Endothelial cell of hepatic sinusoid (primary cell): Measurements from ENCODE around the gene PEX5L.

Experiments
- in situ Hi-C: cut with HindIII; loops from 2 replicates; pipeline ENCODE4 v1.10.0; 2017; ENCODE audit warnings: low sequenced_read_pairs

PEX5L gene

GRCh38 chr3:179957264-179957845 lies 79.4 kb downstream of the PEX5L start:
- in situ Hi-C loops, result no loop called here

GRCh38 chr3:179956416-179956830 lies 80.3 kb downstream of the PEX5L start:
- in situ Hi-C loops, result no loop called here

- in situ Hi-C loops, result no loop called here
Measured at GRCh38 chr3:179955809-179956208, 80.9 kb downstream of the PEX5L start.

GRCh38 chr3:179955286-179955685 lies 81.5 kb downstream of the PEX5L start:
- in situ Hi-C loops, result no loop called here

- in situ Hi-C loops, result no loop called here
Measured at GRCh38 chr3:179953993-179954870, 82.5 kb downstream of the PEX5L start.

- in situ Hi-C loops, result no loop called here
Measured at GRCh38 chr3:179950840-179951239, 85.9 kb downstream of the PEX5L start.

- in situ Hi-C loops, result no loop called here
Measured at GRCh38 chr3:179949869-179950268, 86.9 kb downstream of the PEX5L start.

GRCh38 chr3:179949412-179949811 lies 87.3 kb downstream of the PEX5L start:
- in situ Hi-C loops, result no loop called here

- in situ Hi-C loops, result no loop called here
Measured at GRCh38 chr3:179948740-179949139, 88.0 kb downstream of the PEX5L start.

GRCh38 chr3:179945569-179945968 lies 91.2 kb downstream of the PEX5L start:
- in situ Hi-C loops, result no loop called here

- in situ Hi-C loops, result no loop called here
Measured at GRCh38 chr3:179943117-179943880, 93.4 kb downstream of the PEX5L start.

- in situ Hi-C loops, result no loop called here
Measured at GRCh38 chr3:179942553-179943075, 94.1 kb downstream of the PEX5L start.

- in situ Hi-C loops, result no loop called here
Measured at GRCh38 chr3:179935710-179936109, 101.0 kb downstream of the PEX5L start.

- in situ Hi-C loops, result no loop called here
Measured at GRCh38 chr3:179933914-179934313, 102.8 kb downstream of the PEX5L start.

GRCh38 chr3:179933080-179933479 lies 103.7 kb downstream of the PEX5L start:
- in situ Hi-C loops, result no loop called here

GRCh38 chr3:179932674-179933073 lies 104.1 kb downstream of the PEX5L start:
- in situ Hi-C loops, result no loop called here

- in situ Hi-C loops, result no loop called here
Measured at GRCh38 chr3:179929091-179929529, 107.6 kb downstream of the PEX5L start.

- in situ Hi-C loops, result no loop called here
Measured at GRCh38 chr3:179927191-179927590, 109.5 kb downstream of the PEX5L start.

GRCh38 chr3:179921951-179922350 lies 114.8 kb downstream of the PEX5L start:
- in situ Hi-C loops, result no loop called here

GRCh38 chr3:179921500-179921899 lies 115.2 kb downstream of the PEX5L start:
- in situ Hi-C loops, result no loop called here

GRCh38 chr3:179907784-179908482 lies 128.8 kb downstream of the PEX5L start:
- in situ Hi-C loops, result no loop called here
